ENCODE measurements around the gene SDK1.

SDK1 gene

DNA sequence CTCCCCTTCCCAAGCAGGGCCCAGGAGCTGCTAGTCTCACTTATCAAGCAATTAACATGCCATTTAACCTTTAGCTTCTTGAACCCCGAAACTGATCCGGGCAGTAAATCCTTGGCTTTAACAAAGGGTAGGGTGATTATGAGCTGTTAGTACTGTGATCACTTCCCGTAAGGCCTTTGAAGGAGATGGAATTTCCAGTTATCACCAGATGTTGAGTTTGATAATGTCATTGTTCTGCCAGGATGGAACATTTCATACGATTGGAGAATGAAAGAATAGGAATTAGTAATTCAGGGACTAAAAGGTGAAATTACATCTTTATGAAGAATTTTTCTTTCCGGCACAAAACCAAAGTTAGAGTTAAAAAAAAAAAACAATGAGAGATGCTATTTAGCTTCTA is 810.1 kb downstream of the SDK1 start (continued):
- TF ChIP-seq, protein P1, sequence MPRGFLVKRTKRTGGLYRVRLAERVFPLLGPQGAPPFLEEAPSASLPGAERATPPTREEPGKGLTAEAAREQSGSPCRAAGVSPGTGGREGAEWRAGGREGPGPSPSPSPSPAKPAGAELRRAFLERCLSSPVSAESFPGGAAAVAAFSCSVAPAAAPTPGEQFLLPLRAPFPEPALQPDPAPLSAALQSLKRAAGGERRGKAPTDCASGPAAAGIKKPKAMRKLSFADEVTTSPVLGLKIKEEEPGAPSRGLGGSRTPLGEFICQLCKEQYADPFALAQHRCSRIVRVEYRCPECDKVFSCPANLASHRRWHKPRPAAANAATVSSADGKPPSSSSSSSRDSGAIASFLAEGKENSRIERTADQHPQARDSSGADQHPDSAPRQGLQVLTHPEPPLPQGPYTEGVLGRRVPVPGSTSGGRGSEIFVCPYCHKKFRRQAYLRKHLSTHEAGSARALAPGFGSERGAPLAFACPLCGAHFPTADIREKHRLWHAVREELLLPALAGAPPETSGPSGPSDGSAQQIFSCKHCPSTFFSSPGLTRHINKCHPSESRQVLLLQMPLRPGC (tag by site-specific recombination; IDR thresholded peaks at IDR 0.05), result no peak
- no peak for TF ChIP-seq ZNF2 (tag by site-specific recombination; IDR thresholded peaks at IDR 0.05)
- TF ChIP-seq, protein P2, sequence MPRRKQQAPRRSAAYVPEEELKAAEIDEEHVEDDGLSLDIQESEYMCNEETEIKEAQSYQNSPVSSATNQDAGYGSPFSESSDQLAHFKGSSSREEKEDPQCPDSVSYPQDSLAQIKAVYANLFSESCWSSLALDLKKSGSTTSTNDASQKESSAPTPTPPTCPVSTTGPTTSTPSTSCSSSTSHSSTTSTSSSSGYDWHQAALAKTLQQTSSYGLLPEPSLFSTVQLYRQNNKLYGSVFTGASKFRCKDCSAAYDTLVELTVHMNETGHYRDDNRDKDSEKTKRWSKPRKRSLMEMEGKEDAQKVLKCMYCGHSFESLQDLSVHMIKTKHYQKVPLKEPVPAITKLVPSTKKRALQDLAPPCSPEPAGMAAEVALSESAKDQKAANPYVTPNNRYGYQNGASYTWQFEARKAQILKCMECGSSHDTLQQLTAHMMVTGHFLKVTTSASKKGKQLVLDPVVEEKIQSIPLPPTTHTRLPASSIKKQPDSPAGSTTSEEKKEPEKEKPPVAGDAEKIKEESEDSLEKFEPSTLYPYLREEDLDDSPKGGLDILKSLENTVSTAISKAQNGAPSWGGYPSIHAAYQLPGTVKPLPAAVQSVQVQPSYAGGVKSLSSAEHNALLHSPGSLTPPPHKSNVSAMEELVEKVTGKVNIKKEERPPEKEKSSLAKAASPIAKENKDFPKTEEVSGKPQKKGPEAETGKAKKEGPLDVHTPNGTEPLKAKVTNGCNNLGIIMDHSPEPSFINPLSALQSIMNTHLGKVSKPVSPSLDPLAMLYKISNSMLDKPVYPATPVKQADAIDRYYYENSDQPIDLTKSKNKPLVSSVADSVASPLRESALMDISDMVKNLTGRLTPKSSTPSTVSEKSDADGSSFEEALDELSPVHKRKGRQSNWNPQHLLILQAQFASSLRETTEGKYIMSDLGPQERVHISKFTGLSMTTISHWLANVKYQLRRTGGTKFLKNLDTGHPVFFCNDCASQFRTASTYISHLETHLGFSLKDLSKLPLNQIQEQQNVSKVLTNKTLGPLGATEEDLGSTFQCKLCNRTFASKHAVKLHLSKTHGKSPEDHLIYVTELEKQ (tag by site-specific recombination; IDR thresholded peaks at IDR 0.05; ENCODE audit: borderline replicate concordance), result no peak
- TF ChIP-seq PRDM1 (tag by site-specific recombination; IDR thresholded peaks at IDR 0.05), result no peak
- TF ChIP-seq ZIC2 (tag by site-specific recombination; IDR thresholded peaks at IDR 0.05), result no peak
- TF ChIP-seq ZNF335 (tag by site-specific recombination; conservative IDR thresholded peaks at IDR 0.05), result no peak
- TF ChIP-seq, protein P3, sequence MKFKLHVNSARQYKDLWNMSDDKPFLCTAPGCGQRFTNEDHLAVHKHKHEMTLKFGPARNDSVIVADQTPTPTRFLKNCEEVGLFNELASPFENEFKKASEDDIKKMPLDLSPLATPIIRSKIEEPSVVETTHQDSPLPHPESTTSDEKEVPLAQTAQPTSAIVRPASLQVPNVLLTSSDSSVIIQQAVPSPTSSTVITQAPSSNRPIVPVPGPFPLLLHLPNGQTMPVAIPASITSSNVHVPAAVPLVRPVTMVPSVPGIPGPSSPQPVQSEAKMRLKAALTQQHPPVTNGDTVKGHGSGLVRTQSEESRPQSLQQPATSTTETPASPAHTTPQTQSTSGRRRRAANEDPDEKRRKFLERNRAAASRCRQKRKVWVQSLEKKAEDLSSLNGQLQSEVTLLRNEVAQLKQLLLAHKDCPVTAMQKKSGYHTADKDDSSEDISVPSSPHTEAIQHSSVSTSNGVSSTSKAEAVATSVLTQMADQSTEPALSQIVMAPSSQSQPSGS (tag by site-specific recombination; IDR thresholded peaks at IDR 0.05; ENCODE audit: low read depth), result no peak

DNA sequence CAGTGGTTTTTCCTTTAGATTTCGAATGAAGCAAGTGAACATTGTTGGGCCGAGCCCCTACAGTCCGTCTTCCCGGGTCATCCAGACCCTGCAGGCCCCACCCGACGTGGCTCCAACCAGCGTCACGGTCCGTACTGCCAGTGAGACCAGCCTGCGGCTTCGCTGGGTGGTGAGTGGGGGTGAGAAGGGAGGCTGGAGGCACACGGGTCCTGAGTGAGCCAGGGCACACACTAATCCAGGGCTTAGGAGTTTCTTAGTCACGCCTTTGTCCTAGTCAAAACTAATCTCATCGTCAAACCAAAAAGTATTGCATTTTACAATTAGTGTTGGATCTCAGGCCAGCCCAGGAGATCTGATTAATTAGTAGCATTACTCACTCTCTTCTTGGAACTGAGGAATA is 812.2 kb downstream of the SDK1 start:
- TF ChIP-seq ZNF785 (tag by site-specific recombination; IDR thresholded peaks at IDR 0.05) (no peak), ZNF10 (tag by site-specific recombination; IDR thresholded peaks at IDR 0.05) (no peak), ZNF610 (tag by site-specific recombination; IDR thresholded peaks at IDR 0.05; ENCODE audit: borderline replicate concordance) (no peak), ZNF654 (tag by site-specific recombination; IDR thresholded peaks at IDR 0.05; ENCODE audit: low read depth) (no peak), ZNF433 (tag by site-specific recombination; IDR thresholded peaks at IDR 0.05; ENCODE audit: low read depth) (no peak)
- TF ChIP-seq, protein P4, sequence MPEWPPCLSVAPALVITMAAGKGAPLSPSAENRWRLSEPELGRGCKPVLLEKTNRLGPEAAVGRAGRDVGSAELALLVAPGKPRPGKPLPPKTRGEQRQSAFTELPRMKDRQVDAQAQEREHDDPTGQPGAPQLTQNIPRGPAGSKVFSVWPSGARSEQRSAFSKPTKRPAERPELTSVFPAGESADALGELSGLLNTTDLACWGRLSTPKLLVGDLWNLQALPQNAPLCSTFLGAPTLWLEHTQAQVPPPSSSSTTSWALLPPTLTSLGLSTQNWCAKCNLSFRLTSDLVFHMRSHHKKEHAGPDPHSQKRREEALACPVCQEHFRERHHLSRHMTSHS (tag by site-specific recombination; IDR thresholded peaks at IDR 0.05), result no peak
- TF ChIP-seq, protein P5, sequence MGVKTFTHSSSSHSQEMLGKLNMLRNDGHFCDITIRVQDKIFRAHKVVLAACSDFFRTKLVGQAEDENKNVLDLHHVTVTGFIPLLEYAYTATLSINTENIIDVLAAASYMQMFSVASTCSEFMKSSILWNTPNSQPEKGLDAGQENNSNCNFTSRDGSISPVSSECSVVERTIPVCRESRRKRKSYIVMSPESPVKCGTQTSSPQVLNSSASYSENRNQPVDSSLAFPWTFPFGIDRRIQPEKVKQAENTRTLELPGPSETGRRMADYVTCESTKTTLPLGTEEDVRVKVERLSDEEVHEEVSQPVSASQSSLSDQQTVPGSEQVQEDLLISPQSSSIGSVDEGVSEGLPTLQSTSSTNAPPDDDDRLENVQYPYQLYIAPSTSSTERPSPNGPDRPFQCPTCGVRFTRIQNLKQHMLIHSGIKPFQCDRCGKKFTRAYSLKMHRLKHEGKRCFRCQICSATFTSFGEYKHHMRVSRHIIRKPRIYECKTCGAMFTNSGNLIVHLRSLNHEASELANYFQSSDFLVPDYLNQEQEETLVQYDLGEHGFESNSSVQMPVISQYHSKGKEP (tag by site-specific recombination; IDR thresholded peaks at IDR 0.05), result no peak
- H3K4me1 ChIP-seq (ENCODE audit: control insufficient read depth, insufficient read depth, low read length), result no peaks in the 10 kb centered on the region
- ChIA-PET POLR2A (no interaction called here), CTCF (no interaction called here)
- no peaks in the 10 kb centered on the region for H3K9me3 ChIP-seq (ENCODE audit: control insufficient read depth, insufficient read depth, low read depth, low read length)
- peaks cover 0 to 4% of the 10 kb centered on the region in 2 experiments; a peak in 1 of 3 replicates for H3K36me3 ChIP-seq (ENCODE audit: control insufficient read depth in 2 of 2, insufficient read depth in 1 of 2, low read length in 2 of 2)
- no peak overlapping the region for H3K27ac ChIP-seq (ENCODE audit: extremely low read depth, low read depth, low read length)
- no peak overlapping the region for H3K4me3 ChIP-seq (ENCODE audit: low read depth, low read length)

DNA sequence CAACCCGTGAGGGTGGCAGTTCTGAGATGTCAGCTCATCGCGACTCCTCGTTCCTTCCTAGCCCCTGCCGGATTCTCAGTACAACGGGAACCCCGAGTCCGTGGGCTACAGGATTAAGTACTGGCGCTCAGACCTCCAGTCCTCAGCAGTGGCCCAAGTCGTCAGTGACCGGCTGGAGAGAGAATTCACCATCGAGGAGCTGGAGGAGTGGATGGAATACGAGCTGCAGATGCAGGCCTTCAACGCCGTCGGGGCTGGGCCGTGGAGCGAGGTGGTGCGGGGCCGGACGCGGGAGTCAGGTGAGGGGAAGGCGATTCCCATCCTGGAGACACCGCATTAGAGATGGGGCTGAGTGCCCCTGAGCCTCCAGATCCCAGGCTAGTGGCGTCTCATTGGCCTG is 812.9 kb downstream of the SDK1 start:
- Histone ChIP-seq H3K4me3 (ENCODE audit: low read depth, low read length) (no peak overlapping the region), H3K36me3 (ENCODE audit: control insufficient read depth in 2 of 2, insufficient read depth in 1 of 2, low read length in 2 of 2) (peaks cover 0 to 4% of the 10 kb centered on the region in 2 experiments; a peak in 1 of 3 replicates), H3K9me3 (ENCODE audit: control insufficient read depth, insufficient read depth, low read depth, low read length) (no peaks in the 10 kb centered on the region), H3K27ac (ENCODE audit: extremely low read depth, low read depth, low read length) (no peak overlapping the region), H3K4me1 (ENCODE audit: control insufficient read depth, insufficient read depth, low read length) (no peaks in the 10 kb centered on the region)
- ChIA-PET POLR2A (no interaction called here), CTCF (no interaction called here)
- TF ChIP-seq ZNF132 (tag by site-specific recombination; IDR thresholded peaks at IDR 0.05; ENCODE audit: borderline replicate concordance), result no peak
- no peak for TF ChIP-seq GLI2 (tag by site-specific recombination; IDR thresholded peaks at IDR 0.05; ENCODE audit: borderline replicate concordance, low read depth)
- no peak for TF ChIP-seq ZEB2 (tag by site-specific recombination; IDR thresholded peaks at IDR 0.05)
- TF ChIP-seq HOXC10 (CRISPR knock-in tag; IDR thresholded peaks at IDR 0.05), result no peak
- TF ChIP-seq ZNF791 (tag by site-specific recombination; IDR thresholded peaks at IDR 0.05), result no peak
- TF ChIP-seq ZNF302 (tag by site-specific recombination; IDR thresholded peaks at IDR 0.05; ENCODE audit: low read depth), result no peak
- no peak for TF ChIP-seq ZNF311 (tag by site-specific recombination; IDR thresholded peaks at IDR 0.05; ENCODE audit: borderline replicate concordance)
- no peak for TF ChIP-seq ZNF426 (tag by site-specific recombination; IDR thresholded peaks at IDR 0.05)
- no peak for TF ChIP-seq OSR2 (tag by site-specific recombination; IDR thresholded peaks at IDR 0.05)
- no peak for TF ChIP-seq ZSCAN16 (tag by site-specific recombination; IDR thresholded peaks at IDR 0.05)
- TF ChIP-seq ZFP37 (tag by site-specific recombination; IDR thresholded peaks at IDR 0.05), result no peak
- no peak for TF ChIP-seq ZNF747 (tag by site-specific recombination; IDR thresholded peaks at IDR 0.05)

All from HEK293 (cell line).